SHP77 (cell line): ENCODE measurements around the gene DSTN.

Experiments
- DNase-seq, 2 experiments: peaks; one replicate each; lab custom pipeline; 2025; lab: John Stamatoyannopoulos, UW

DSTN gene

DNA sequence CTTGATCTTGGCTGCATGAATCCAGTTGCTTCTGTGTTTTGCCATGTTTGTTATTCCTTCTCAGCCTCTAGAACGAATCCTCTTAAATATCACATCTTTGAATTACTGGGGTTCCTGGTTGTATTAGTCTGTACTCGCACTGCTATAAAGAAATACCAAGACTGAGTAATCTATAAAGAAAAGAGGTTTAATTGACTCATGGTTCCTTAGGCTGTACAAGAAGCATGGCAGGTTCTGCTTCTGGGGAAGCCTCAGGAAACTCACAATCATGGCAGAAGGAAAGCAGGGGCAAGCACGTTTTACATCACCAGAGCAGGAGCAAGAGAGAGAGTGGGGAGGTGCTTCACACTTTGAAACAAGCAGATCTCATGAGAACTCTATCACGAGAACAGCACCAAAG lies 20.7 kb upstream of the DSTN start:
- DNase-seq = no peak

GRCh38 chr20:17555106-17555505 lies 14.8 kb upstream of the DSTN start:
- no peak for DNase-seq

DNA sequence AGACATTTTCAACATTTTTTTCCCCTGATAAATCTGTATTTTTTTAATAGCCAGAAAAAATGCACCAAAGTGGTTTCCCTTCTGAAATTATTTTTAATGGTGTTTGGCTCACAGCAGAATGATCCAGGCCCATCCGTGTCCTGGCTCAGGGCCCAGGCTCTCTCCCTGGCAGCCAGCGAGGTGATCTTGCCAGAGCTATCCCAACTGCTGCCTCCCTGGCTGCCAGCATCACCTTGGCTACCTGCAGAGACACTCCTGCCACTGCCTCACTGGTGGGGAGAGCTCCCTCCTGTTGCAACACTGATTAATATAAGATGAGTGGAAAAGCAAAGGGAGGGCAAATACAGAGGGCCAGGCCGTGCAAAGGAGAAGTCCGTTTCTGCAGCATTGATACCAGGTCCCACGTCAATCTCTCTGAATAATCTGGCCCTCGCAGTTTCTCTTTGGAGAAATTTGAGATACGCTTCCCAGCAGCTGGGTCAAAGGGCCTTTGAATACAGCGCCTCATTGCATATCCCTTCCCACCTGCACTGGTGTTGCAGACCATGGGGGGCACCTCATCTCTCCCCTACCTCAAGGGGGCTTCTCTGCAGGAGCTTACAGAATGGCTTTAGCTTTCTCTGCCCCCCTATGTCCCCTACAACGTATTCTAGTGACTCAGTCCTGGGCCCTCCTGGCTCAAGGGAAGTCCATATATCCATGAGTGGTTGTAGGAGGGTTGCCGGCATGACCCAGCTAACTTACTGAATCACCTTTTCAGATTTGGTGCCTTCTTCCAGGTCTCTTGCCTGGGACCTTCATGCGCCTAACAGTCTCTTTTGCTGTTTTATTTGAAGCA lies 12.8 kb upstream of the DSTN start:
- DNase-seq = peak; percentile 29 to 72

DNA sequence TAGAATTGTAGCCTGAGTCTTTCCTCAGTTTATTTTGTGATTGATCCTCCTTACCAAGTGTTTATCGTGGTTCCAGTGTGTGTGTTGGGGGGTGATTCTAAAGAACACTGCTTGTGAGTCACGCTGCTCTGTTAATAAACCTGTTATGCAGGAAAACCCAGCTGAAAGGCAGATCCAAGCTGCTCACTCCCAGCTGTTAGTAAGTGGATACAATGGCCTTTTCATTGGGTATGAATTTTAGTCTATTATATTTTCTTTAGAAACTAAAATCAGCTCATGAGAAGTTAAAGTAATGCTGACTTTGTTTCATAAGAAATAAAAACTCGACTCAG lies 12.2 kb upstream of the DSTN start:
- peak in 1 of 2 experiments; percentile 40 for DNase-seq

GRCh38 chr20:17558154-17558940 lies 11.5 kb upstream of the DSTN start:
- peak; percentile 68 to 76 for DNase-seq

DNA sequence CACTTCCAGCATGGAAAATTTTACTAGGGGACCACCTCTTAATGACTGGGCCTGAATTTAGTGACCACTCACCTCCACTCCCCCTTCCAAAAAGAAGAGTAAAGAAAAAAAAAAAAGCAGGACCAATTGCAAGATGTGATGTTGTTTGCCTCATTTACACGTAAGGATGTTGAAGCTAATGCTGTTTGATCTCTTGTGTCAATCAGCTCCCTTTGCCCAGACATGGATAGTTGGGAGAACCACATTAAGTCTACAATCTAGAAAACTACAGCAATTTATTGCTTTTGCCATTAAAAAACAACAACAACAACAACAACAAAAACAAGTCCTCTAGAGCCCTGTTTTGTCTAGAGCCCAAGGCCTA lies 11.0 kb upstream of the DSTN start:
- DNase-seq = no peak

GRCh38 chr20:17559338-17559737 lies 10.5 kb upstream of the DSTN start:
- DNase-seq = no peak

DNA sequence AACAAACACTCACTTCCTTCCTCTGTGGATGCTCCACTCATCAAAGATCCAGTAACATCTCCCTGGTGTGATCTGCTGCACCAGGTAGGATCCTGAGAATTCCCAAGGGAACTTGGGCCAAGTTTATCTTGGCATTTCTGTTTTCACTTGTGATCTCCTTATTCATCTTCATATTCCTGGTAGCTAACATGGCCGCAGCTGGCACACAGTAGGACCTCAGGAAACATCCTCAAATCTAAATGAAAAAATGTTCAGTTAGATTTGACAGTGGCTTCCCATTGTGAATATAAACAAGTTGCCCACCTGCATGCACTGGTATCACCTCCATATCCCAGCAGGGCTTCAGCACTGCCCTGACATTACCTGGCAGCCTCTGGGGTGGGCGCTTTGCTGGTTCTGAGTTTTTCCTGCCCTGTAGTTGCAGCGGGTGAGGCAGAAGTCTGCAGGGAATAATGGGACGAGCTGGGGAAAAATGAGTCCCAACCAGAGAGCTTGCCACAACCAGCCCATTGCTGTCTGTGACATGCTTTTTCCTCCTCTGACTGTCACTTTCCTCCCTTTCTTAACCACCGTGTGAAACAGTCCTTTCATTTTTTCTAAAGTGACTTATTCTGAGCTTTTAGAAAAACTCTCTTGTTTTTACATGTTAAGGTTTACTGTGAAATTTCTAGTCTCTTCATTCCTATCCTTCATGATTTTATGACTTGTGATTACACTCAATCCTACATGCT lies 9.4 kb upstream of the DSTN start:
- no peak for DNase-seq

- no peak for DNase-seq
Measured at GRCh38 chr20:17562804-17563305, 7.0 kb upstream of the DSTN start.

DNA sequence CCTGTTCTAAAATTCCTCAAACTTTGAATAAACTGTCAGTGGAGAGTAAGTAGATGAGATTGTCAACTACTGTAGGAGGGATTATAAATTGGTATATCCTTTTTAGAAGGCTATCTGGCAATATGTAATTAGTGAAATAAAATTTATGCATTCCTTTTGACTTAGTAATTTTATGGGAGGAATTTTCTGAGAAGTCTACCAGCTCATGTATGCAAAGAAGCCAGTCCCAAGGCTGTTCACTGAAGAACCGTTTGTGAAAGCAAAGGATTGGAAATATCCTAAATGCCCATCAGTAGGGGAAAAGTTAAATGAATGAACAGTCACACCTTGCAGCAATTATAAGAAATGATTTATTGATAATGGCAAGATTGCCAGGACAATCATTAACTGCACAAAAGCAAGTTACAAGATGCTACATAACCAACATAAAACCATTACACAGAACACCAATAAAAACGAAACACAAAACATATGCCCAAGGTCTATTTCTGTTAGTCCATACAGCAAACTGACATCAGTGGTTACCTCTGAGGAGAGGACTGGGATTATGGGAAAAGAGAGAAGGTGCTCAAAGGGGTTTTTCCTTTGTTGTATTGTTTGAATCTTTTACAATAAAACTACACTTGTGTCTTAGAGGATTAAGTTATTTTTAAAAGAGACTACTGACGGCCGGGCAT lies 4.6 kb upstream of the DSTN start:
- DNase-seq = no peak

- DNase-seq = no peak
Measured at GRCh38 chr20:17566345-17566744, 3.5 kb upstream of the DSTN start.

GRCh38 chr20:17568045-17568788 lies 1.7 kb upstream of the DSTN start:
- no peak for DNase-seq

GRCh38 chr20:17568972-17569521 lies 828 bp upstream of the DSTN start:
- peak; percentile 69 to 86 for DNase-seq

- peak; percentile 43 to 78 for DNase-seq
Measured at GRCh38 chr20:17570347-17571152, 675 bp downstream of the DSTN start.

DNA sequence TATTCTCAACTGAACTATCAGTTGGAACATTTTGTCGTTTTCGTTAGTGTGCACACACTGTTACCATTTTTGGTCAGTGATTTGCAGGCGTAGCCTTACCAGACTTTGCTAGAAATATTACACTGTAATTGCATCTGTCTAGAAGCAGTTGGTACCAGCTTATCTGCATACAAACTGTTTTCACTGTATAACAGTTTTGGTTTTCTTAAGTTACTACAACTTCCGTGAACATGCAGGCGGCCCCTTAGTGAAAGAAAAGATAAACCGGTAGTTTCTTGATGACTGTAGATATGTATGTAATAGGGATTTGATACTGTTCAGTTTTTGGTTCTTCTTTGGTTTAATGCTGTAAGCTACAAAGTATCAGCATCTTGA lies 1.3 kb downstream of the DSTN start:
- no peak for DNase-seq

- DNase-seq = no peak
Measured at GRCh38 chr20:17572034-17572638, 2.3 kb downstream of the DSTN start.

DNA sequence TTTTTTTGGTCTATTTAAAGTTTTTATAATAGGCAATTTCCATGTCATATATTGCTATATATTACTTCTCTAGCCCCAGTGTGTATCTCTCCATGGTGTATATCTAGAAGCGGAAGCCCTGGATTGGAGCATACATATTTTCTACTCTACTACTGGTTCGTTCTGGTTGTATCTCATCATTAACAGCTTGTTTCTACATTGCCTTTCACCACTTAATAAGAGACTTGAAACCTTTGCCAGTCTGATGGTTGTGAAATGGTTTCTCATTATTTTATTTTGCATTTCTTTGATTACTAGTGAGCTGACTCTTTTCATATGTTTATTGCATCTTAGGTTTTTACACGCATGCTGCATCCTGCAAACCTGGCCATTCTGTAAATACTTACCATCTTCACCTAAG lies 3.6 kb downstream of the DSTN start:
- no peak for DNase-seq

DNA sequence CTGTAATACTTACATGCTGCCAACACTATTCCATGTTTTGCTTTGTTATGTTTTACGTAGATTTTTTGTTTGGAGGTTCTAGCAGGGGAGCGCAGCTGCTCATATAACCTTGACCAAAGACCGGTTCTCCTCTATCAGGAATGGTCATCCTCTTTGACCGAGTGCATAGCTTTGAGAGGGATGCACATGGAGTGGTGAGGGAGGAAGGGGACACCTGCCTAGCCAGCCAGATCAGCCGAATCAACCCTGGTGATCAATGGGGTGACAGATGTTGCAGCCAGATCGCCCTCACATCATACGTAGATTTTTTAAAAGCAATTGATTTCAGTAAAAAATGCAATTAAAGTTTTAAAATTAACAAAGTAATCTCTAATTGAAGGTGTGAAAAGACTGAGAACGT lies 6.3 kb downstream of the DSTN start:
- DNase-seq = no peak

DNA sequence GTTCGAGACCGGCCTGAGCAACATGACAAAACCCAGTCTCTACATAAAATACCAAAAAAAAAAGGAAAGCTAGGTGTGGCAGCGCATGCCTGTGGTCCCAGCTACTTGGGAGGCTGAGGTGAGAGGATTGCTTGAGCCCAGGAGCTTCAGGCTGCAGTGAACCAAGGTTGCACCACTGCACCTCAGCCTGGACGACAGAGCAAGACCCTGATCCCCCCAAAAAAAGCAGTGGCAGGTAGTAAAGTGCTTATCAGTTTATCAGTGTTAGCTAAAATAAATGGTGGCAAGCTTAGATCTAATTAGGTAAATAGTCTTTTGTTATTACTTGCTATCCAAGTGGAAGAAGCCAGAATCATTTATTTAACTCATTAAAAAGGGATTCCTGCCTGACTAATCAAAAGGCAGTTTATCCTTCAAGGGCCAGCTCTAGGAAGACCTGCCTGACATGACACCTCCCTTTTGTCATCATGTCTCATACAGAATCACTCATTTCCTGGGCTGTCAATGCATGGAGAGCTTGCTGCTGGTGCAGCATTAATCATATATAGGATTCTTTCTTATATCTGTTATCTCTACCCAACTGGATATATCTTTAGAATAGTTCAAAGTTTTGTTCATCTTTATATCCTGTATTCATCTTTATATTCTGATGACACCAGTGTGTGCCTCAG lies 9.6 kb downstream of the DSTN start:
- DNase-seq = no peak
